SW480 (cell line): Measurements from ENCODE around the gene DCHS1.
"Not testable (repeated sequence)": the region's sequence is repeated elsewhere in the genome, so short reads cannot be mapped to it uniquely, and the experiment has no call there.

ENCODE experiments used
- DNase-seq: peaks from one replicate; pipeline ENCODE4 v3.0.0-alpha.2; 2016; ENCODE audit warnings: low spot score

The DCHS1 gene, protein sequence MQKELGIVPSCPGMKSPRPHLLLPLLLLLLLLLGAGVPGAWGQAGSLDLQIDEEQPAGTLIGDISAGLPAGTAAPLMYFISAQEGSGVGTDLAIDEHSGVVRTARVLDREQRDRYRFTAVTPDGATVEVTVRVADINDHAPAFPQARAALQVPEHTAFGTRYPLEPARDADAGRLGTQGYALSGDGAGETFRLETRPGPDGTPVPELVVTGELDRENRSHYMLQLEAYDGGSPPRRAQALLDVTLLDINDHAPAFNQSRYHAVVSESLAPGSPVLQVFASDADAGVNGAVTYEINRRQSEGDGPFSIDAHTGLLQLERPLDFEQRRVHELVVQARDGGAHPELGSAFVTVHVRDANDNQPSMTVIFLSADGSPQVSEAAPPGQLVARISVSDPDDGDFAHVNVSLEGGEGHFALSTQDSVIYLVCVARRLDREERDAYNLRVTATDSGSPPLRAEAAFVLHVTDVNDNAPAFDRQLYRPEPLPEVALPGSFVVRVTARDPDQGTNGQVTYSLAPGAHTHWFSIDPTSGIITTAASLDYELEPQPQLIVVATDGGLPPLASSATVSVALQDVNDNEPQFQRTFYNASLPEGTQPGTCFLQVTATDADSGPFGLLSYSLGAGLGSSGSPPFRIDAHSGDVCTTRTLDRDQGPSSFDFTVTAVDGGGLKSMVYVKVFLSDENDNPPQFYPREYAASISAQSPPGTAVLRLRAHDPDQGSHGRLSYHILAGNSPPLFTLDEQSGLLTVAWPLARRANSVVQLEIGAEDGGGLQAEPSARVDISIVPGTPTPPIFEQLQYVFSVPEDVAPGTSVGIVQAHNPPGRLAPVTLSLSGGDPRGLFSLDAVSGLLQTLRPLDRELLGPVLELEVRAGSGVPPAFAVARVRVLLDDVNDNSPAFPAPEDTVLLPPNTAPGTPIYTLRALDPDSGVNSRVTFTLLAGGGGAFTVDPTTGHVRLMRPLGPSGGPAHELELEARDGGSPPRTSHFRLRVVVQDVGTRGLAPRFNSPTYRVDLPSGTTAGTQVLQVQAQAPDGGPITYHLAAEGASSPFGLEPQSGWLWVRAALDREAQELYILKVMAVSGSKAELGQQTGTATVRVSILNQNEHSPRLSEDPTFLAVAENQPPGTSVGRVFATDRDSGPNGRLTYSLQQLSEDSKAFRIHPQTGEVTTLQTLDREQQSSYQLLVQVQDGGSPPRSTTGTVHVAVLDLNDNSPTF (N-terminal part only)

GRCh38 chr11:6655790-6656583, at the start of gene DCHS1:
Gene DCHS1, minus strand, starts transcription at chr11:6655809. Its CDS starts 14,196 bp downstream, at chr11:6641613.
- no peak for DNase-seq

DNA sequence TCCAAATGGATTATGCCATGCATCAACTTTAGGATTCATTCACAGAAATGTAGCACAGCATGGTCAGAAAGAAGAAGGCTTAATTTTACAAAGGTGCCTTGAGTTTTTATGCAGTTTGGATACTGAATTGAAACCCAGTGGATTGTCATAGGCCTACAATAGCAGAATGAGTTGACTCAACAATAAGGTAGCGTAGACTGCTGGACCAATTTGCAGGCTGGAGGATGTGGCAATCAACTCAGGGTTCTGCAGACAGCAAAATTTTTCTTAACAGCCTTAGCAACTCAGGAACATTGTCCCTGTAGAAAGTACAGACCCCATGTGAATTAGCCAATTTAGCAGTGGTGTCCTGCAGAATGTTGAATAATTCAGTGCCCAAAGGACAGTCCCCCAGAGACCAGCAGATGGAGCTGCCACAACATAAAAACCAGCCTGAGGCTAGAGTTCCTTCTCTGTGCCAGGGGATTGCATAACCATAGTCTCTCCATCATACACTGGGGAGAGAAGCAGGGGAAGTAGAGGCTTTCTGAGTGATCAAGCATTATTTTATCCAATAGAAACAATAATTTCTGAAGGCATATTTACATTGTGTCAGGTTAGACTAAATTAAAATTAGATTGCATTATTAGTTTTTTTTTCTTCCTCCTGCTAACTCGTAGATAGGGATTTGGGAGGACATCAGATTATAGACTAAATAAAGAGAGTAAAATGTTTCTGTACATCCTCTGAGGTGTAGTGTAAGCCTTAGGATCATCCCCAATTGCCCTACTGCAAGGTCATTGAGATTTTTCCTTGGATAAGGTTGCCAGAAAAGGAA, 47.8 kb upstream of the DCHS1 start:
- peak; percentile 64 for DNase-seq

DNA sequence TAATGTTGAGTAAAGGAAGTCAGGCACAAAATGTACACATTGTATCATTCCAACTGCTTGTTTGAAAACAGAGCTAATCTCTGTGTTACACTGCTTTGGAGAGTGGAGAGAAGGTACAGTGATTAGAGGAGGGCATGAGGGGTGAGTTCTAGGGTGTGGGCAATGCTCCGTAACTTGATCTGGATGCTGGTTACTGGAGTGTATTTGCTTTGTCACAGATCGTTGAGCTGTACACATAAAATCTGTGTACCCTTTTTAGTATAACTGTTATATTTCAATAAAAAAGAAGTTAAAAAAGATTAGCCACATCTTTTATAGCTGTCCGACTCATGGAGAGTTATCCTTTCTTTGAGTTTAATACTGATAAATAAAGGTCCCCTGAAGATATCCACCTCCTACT, 46.3 kb upstream of the DCHS1 start:
- DNase-seq: not testable (repeated sequence)

DNA sequence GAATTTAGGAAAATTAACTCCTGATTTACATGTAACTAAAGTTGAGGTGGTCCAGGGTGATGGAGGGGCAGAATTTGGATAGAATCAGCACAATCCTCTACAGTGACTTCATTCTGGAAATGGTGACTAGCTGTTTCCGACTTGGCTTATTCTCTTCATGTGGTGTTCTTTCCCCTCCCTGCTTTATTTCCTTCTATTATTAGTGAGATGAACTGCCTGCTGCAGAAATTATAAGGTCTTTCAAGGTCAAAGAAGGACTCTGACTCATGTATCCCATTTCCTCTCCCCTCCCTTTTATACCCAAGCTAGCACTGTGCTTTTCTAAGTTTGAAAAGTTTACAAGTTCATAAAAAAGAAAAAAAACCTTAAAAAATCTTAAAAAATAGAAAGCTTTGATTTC, 39.8 kb upstream of the DCHS1 start:
- DNase-seq: no peak

- no peak for DNase-seq
Observed at GRCh38 chr11:6694229-6694535, 38.6 kb upstream of the DCHS1 start.

- peak; percentile 51 for DNase-seq
Observed at GRCh38 chr11:6693342-6694228, 38.0 kb upstream of the DCHS1 start.

DNA sequence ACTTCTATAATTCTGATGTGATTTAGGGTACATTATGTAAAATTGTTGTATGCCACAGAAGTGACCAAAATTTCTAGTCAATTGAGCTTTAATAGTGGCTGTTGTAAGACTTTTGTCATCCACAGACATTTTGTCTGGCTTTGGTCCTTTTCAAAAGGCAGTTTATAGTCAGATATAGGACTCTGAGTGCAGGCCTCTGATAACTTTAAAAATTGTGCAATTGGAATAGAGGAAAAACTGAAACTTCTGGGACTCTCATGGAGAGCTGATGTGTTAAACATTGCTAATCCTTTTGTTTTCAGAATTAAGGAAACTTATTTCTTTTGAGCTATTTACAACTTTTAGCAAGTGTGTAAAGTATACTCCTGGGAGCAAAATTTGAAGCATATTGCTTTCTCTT, 36.5 kb upstream of the DCHS1 start:
- DNase-seq: no peak

DNA sequence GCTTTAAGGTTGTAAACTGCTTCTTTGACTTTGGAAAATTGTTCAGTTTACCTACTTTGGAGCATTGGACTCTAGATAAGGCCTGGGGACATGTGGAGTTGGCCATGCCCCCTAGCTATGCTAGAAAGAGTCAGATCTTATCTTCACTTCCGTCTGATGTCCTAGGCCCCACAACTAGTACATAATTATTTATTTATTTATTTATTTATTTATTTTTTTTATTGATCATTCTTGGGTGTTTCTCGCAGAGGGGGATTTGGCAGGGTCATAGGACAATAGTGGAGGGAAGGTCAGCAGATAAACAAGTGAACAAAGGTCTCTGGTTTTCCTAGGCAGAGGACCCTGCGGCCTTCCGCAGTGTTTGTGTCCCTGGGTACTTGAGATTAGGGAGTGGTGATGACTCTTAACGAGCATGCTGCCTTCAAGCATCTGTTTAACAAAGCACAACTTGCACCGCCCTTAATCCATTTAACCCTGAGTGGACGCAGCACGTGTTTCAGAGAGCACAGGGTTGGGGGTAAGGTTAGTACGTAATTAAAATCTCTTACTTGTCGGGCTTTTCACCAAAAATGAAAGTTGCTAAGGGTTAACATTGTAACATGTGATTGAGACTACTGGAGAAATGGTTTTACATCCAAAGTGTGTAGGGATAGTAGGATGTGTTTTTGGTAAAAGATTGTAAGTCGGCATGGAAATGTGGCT, 35.0 kb upstream of the DCHS1 start:
- DNase-seq: not testable (repeated sequence)

DNA sequence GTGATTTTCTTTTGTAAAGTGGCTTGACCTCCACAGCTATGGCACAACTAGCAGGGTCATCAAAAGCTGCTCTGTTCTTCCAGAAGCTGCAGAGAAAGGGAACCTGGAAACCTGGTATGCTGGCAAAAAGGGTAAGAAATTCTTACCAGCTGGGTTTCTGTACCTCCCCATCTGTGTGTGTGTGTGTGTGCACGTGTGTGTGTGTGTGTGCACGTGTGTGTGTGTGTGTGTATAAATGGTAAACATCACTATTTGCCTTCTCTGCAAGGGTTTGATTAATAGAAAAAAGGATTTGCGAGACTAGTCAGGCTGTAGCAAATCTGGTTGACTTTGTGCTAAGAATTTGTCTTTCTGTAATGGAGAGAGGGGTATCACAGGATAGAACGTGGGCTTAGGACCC, 32.3 kb upstream of the DCHS1 start:
- DNase-seq: no peak

DNA sequence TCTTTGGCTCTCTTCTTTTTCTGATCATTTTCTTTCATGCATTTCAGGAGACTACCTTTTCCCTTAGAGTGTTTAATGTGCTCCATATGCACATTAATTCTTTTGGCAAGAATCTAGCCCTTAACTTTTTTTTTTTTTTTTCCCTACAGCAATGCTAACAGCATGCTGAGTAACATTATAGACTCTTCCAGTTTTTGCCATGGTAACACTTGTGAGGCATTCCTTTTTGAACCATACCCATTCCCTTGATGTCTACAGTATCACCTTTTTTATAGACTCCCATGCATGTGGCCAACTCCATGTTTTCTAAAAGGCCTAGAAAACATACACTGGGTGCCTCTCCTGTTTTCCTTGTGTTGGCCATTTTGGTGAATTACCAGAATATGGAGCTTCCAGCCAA, 30.4 kb upstream of the DCHS1 start:
- DNase-seq: no peak

- DNase-seq: not testable (repeated sequence)
Observed at GRCh38 chr11:6684068-6684467, 28.5 kb upstream of the DCHS1 start.

- DNase-seq: peak; percentile 98
Observed at GRCh38 chr11:6682936-6683861, 27.6 kb upstream of the DCHS1 start, which contains the start of gene MRPL17. Gene MRPL17, minus strand, starts transcription at chr11:6683340. Its CDS starts 44 bp downstream, at chr11:6683296.

DNA sequence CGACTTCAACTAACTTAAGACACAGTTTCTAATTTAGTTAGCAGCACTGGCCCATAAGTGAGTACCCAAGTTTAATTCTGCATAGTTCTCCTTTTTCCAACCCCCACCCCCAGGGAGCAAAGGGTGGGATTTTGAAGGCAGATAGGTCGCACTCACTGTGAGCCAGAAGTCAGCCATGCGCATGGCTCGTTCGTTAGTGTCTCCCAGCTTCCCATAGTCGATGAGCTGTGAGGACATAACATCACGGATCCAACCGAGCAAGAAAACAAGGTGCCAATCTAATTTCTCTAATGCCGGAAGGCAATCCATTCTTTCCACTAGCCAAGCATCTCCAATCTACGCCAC, 27.0 kb upstream of the DCHS1 start:
- no peak for DNase-seq

DNA sequence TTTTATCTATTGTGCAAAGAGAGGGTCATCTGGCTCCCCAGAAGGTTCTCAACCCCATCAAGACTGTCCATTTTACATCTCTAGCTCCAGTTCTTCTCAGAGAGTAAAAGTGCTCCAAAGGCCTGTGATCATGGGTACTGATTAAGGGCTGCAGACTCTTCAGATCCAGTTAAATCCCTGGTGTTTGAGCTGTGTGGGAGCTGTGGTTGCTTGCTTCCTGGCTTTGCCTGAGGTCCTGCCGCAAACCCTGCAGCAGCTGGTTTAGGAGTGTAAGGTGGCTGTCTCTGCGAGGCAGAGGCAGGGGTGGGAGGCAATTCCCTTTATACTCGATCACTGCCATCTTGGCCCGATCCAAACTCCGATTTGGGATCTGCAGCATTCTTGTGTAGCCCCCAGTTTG, 26.3 kb upstream of the DCHS1 start:
- DNase-seq: no peak

DNA sequence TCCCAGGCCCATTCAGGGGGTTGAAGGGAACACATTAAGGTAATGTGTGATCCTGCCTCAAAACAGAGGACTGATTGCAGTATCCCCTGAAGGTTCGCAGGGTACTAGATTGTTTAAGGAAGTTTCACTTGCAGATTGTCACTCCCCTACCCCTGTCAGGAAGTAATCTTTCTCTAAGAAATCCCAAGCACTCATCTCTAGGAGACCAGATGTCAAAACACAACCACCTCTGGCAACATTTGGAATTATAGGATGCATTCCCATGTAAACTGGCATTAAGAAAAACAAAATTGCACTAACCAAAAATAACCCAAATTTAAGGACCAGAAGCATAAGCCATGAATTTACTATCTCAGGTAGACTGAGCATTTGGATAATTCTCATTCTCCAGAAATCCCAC, 25.9 kb upstream of the DCHS1 start:
- no peak for DNase-seq

DNA sequence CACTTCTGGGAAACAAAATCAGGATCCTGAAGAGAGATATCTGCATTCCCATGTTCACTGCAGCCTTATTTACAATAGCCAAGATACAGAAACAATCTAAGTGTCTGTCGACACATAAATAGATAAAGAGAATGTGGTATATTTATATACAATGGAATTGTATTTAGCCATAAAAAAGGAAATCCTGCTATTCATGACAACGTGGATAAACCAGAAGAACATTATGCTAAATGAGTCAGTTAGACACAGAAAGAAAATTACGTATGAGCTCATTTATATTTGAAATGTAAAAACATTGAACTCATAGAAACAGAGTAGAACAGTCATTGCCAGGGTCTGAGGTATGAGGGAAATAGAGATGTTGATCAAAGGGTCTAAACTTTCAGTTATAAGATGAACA, 21.4 kb upstream of the DCHS1 start:
- DNase-seq: no peak

DNA sequence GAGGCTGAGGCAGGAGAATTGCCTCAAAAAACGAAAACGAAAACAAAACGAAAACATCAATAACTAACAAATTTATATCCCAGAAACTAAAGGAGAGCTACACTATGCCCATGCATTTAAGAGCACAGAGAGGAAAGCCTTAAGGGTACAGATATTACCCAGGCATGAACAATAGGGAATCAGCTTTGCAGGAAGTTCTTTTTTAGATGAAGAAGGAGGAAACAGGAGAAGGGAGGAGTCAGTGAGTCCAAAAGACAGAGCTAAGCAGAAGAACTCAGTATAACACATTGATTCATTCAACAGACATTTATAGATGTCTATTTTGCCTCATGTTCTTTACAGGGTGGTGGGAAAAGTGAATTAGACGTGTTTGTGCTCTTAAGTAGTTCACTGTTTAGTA, 19.3 kb upstream of the DCHS1 start:
- DNase-seq: no peak

- no peak for DNase-seq
Observed at GRCh38 chr11:6674219-6674597, 18.6 kb upstream of the DCHS1 start.
